ENCODE measurements around the gene KAT2A.

- TF ChIP-seq CTCF (IDR thresholded peaks at IDR 0.05) (no peak), POLR2A (IDR thresholded peaks at IDR 0.05) (no peak), POLR2AphosphoS5 (IDR thresholded peaks at IDR 0.05) (peak in 1 of 3 donors; percentile 75)
Measured at GRCh38 chr17:42112552-42113176, 8.5 kb downstream of the KAT2A start, which contains the start of gene DHX58.

All from breast epithelium (tissue), 3 donors.